GM12878 (cell line): ENCODE measurements around the gene MRC2. TPM values are rescaled to one million over a fixed set of nuclear protein-coding genes. Genes with fewer than 3 reads are reported as not detected.

Source experiments
- ATAC-seq: fragments of 200-7000 bp; cut with Tn5 transposase; 3 replicates; pipeline ENCODE4 v1.9.1; 2020; ENCODE audit warnings: mild to moderate bottlenecking, moderate library complexity
- BruUV-seq: library from RNA; stranded (reverse); fragments of 400-500 nt; replicated peaks from 2 replicates; lab custom pipeline; 2021; lab: Mats Ljungman, UMichigan
- CTCF ChIA-PET: fragments of 300-600 bp; sonication (Branson Sonifier 250); formaldehyde crosslinking; extraction: SDS; loops from one replicate; lab custom pipeline; 2021; ENCODE audit warnings: inconsistent platforms; lab: Yijun Ruan, JAX
- POLR2A ChIA-PET: fragments of 350-600 bp; formaldehyde crosslinking; extraction: SDS; loops from one replicate; lab custom pipeline; 2021; ENCODE audit warnings: inconsistent platforms; lab: Charles Lee
- RAD21 ChIA-PET: fragments of 300-600 bp; sonication (Branson Sonifier 250); formaldehyde crosslinking; loops from one replicate; lab custom pipeline; 2023; ENCODE audit warnings: antibody characterized with exemption; ENCODE audit not compliant: unreplicated experiment; lab: Charles Lee
- SMC1A ChIA-PET: fragments of 300-600 bp; sonication (Branson Sonifier 250); formaldehyde crosslinking; loops from one replicate; lab custom pipeline; 2023; ENCODE audit not compliant: unreplicated experiment, uncharacterized antibody; lab: Charles Lee
- DNase-seq: peaks from one replicate; pipeline ENCODE4 v3.0.0-alpha.2; 2011; ENCODE audit warnings: low read depth, low spot score
- FAIRE-seq: peaks from 3 replicates; lab custom pipeline; 2011; peaks lifted over from hg19 to GRCh38; lab: Jason Lieb, UNC
- H2AFZ ChIP-seq: 2 replicates; pipeline ENCODE4 v1.6.0; 2011; ENCODE audit warnings: low read depth, low read length, control low read depth; ENCODE audit not compliant: control insufficient read depth
- H3K27ac ChIP-seq: 2 replicates; pipeline ENCODE4 v1.5.1; 2011; ENCODE audit warnings: control low read depth; ENCODE audit not compliant: control insufficient read depth, insufficient read depth
- H3K27me3 ChIP-seq, 2 experiments: replicated peaks in 1 of 2; 2 replicates each; pipeline versions ENCODE4 v1.6.0 to v1.6.1; 2011; ENCODE audit warnings: low read length in 1 of 2; ENCODE audit not compliant: control insufficient read depth in 2 of 2, insufficient read depth in 2 of 2
- H3K36me3 ChIP-seq, 2 experiments: 2 replicates each; pipeline ENCODE4 v1.5.1; 2011; ENCODE audit warnings: low read length in 1 of 2; ENCODE audit not compliant: control insufficient read depth in 2 of 2, insufficient read depth in 2 of 2
- H3K4me1 ChIP-seq: 2 replicates; pipeline ENCODE4 v1.6.1; 2011; ENCODE audit warnings: mild to moderate bottlenecking, low read length, moderate library complexity, mixed read lengths; ENCODE audit not compliant: control insufficient read depth, insufficient read depth
- H3K4me2 ChIP-seq: 2 replicates; pipeline ENCODE4 v1.6.0; 2011; ENCODE audit warnings: control low read depth; ENCODE audit not compliant: control insufficient read depth, insufficient read depth
- H3K4me3 ChIP-seq: fragments of 200-600 bp; sonication (generic); 2 replicates; pipeline ENCODE4 v1.5.1; 2016
- H3K79me2 ChIP-seq: 2 replicates; pipeline ENCODE4 v1.6.0; 2011; ENCODE audit warnings: low read length; ENCODE audit not compliant: control insufficient read depth, insufficient read depth
- H3K9ac ChIP-seq: 2 replicates; pipeline ENCODE4 v1.8.0; 2011; ENCODE audit warnings: low read length, control low read depth, mixed read lengths; ENCODE audit not compliant: control insufficient read depth, insufficient read depth
- H3K9me3 ChIP-seq: replicated peaks from 3 replicates; pipeline ENCODE4 v1.5.1; 2011; ENCODE audit warnings: mild to moderate bottlenecking, low read length; ENCODE audit not compliant: control insufficient read depth, insufficient read depth
- H4K20me1 ChIP-seq: 2 replicates; pipeline ENCODE4 v1.6.0; 2011; ENCODE audit not compliant: control insufficient read depth, insufficient read depth
- HDAC6 ChIP-seq: fragments of 200-600 bp; sonication (generic); IDR thresholded peaks from one replicate; pipeline ENCODE4 v1.8.0; 2017; ENCODE audit warnings: antibody characterized with exemption; ENCODE audit not compliant: unreplicated experiment
- JUNB ChIP-seq: IDR thresholded peaks from 2 replicates; pipeline ENCODE4 v1.6.1; 2016; ENCODE audit warnings: antibody characterized with exemption, mild to moderate bottlenecking
- KLF5 ChIP-seq: fragments of 450-650 bp; IDR thresholded peaks from 2 replicates; pipeline ENCODE4 v1.6.1; 2014; ENCODE audit warnings: mild to moderate bottlenecking; ENCODE audit not compliant: partially characterized antibody
- MTA3 ChIP-seq: IDR thresholded peaks from 2 replicates; pipeline ENCODE4 v1.6.1; 2012; ENCODE audit warnings: low read length, inconsistent platforms, borderline replicate concordance
- PAX5 ChIP-seq: IDR thresholded peaks from 2 replicates; pipeline ENCODE4 v1.6.1; 2011; ENCODE audit warnings: low read depth, low read length, borderline replicate concordance
- SMC3 ChIP-seq: IDR thresholded peaks from 2 replicates; pipeline ENCODE4 v1.6.1; 2011; ENCODE audit warnings: low read length, improper control_type of control experiment, borderline replicate concordance
- STAT1 ChIP-seq: fragments of 450-650 bp; conservative IDR thresholded peaks from 2 replicates; pipeline ENCODE4 v1.6.1; 2014; ENCODE audit warnings: antibody characterized with exemption, mild to moderate bottlenecking
- SUZ12 ChIP-seq: fragments of 200-600 bp; sonication (generic); IDR thresholded peaks from one replicate; pipeline ENCODE4 v1.6.1; 2018; ENCODE audit warnings: antibody characterized with exemption, mild to moderate bottlenecking; ENCODE audit not compliant: unreplicated experiment
- TCF12 ChIP-seq: IDR thresholded peaks from 2 replicates; pipeline ENCODE4 v1.6.1; 2011; ENCODE audit warnings: low read depth, mild to moderate bottlenecking, low read length
- WGBS: methylation state at CpG from one replicate; pipeline ENCODE4 v1.1.6; 2016; ENCODE audit warnings: low lambda C conversion rate; ENCODE audit not compliant: insufficient replicate concordance, insufficient coverage; ENCODE audit errors: missing lambda C conversion rate; 5-methylcytosine and 5-hydroxymethylcytosine counted together
- in situ Hi-C: fragments of 300-500 bp; cut with MboI; formaldehyde crosslinking; loops from 9 replicates; pipeline ENCODE4 v1.14.3; 2018; ENCODE audit warnings: mixed read lengths
- intact Hi-C: fragments of 100-400 bp; cut with micrococcal nuclease; formaldehyde crosslinking; loops from one replicate; pipeline ENCODE4 v1.14.2; 2022; ENCODE audit not compliant: unreplicated experiment
- polyA plus RNA-seq, 11 experiments: library from polyadenylated mRNA; depleted of rRNA in 4 of 11; unstranded in 6 of 11; stranded (reverse) in 5 of 11; fragments of >200 nt; fragmentation: Nextera tagmentation in 4 of 11; fragmentation: Illumina TruSeq in 1 of 11; extraction: Ambion mirVana in 4 of 11; extraction: Trizol in 1 of 11; gene quantifications; 1 replicate in 1 of 11; 2 replicates in 10 of 11; pipeline versions ENCODE4 v1.2.1 to v1.2.3, GENCODE V29; 2011 to 2016; ENCODE audit warnings: inconsistent platforms in 2 of 11, missing spikeins in 2 of 11, low read depth in 1 of 11
- total RNA-seq, 4 experiments: library from RNA; depleted of rRNA in 3 of 4; stranded (reverse); fragments of >200 nt in 3 of 4; fragmentation: Illumina TruSeq in 1 of 4; extraction: Trizol in 1 of 4; gene quantifications; 2 replicates each; pipeline versions ENCODE4 v1.2.1 to v1.2.3, GENCODE V29; 2013 to 2021
- TF ChIP-seq, protein P1 (sequence below): IDR thresholded peaks from 2 replicates; pipeline ENCODE4 v1.6.1; 2012; ENCODE audit warnings: low read depth, low read length, improper control_type of control experiment
- TF ChIP-seq, protein P2 (sequence below): fragments of 450-650 bp; IDR thresholded peaks from 2 replicates; pipeline ENCODE4 v1.6.1; 2017; ENCODE audit warnings: mild to moderate bottlenecking, moderate library complexity

Gene MRC2
- total and polyA plus RNA-seq, 10 of the 15 experiments (the other 5 are each of a cell fraction or from before 2014, with no cell fraction given): 0.04 to 0.96 (median 0.30) TPM; not detected in 1

DNA sequence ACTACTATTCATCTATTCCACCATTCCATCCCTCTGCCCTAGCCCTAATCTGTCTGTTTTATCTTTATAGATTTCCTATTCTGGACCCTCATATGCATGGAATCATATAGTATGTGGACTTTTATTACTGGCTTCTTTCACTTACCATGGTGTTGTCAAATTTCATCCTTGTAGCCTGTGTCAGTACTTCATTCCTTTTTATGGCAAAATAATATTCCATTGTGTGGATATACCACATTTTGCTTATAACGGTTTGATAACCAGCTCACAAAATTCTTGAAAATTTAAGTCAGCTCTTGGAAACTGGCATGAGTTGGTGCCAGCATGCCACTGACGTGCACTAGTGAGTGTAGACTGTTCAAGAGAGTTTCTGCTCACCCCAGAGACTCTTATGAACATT, 30.3 kb upstream of the MRC2 start:
- POLR2A ChIA-PET: no interaction called here
- Histone ChIP-seq H3K9ac (no peak overlapping the region), H3K4me2 (no peak overlapping the region), H3K9me3 (no peaks in the 10 kb centered on the region; the same call in 1 of the 3 replicates), H3K4me1 (no peaks in the 10 kb centered on the region), H4K20me1 (no peaks in the 10 kb centered on the region), H3K4me3 (no peak overlapping the region), H3K79me2 (no peaks in the 10 kb centered on the region), H3K36me3 (peaks cover 7% of the 10 kb centered on the region in 2 experiments), H3K27me3 (no peaks in the 10 kb centered on the region), H3K27ac (no peak overlapping the region), H2AFZ (no peak overlapping the region)
- WGBS: 97% methylated on average over 2 of the region's 2 CpGs
- DNase-seq (no peak), FAIRE-seq (no peak), ATAC-seq (no peak)
- intact Hi-C loops (no loop called here), in situ Hi-C loops (no loop called here)
- no TSS peak for BruUV-seq
- CTCF ChIA-PET: no interaction called here
- RAD21 ChIA-PET: no interaction called here
- SMC1A ChIA-PET: no interaction called here
- TF ChIP-seq PAX5: no peak
- no peak for TF ChIP-seq HDAC6
- no peak for TF ChIP-seq STAT1
- no peak for TF ChIP-seq SUZ12
- TF ChIP-seq KLF5: no peak
- TF ChIP-seq, protein P1, sequence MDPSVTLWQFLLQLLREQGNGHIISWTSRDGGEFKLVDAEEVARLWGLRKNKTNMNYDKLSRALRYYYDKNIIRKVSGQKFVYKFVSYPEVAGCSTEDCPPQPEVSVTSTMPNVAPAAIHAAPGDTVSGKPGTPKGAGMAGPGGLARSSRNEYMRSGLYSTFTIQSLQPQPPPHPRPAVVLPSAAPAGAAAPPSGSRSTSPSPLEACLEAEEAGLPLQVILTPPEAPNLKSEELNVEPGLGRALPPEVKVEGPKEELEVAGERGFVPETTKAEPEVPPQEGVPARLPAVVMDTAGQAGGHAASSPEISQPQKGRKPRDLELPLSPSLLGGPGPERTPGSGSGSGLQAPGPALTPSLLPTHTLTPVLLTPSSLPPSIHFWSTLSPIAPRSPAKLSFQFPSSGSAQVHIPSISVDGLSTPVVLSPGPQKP: no peak
- TF ChIP-seq TCF12: no peak
- TF ChIP-seq JUNB: no peak
- TF ChIP-seq SMC3: no peak
- TF ChIP-seq, protein P2, sequence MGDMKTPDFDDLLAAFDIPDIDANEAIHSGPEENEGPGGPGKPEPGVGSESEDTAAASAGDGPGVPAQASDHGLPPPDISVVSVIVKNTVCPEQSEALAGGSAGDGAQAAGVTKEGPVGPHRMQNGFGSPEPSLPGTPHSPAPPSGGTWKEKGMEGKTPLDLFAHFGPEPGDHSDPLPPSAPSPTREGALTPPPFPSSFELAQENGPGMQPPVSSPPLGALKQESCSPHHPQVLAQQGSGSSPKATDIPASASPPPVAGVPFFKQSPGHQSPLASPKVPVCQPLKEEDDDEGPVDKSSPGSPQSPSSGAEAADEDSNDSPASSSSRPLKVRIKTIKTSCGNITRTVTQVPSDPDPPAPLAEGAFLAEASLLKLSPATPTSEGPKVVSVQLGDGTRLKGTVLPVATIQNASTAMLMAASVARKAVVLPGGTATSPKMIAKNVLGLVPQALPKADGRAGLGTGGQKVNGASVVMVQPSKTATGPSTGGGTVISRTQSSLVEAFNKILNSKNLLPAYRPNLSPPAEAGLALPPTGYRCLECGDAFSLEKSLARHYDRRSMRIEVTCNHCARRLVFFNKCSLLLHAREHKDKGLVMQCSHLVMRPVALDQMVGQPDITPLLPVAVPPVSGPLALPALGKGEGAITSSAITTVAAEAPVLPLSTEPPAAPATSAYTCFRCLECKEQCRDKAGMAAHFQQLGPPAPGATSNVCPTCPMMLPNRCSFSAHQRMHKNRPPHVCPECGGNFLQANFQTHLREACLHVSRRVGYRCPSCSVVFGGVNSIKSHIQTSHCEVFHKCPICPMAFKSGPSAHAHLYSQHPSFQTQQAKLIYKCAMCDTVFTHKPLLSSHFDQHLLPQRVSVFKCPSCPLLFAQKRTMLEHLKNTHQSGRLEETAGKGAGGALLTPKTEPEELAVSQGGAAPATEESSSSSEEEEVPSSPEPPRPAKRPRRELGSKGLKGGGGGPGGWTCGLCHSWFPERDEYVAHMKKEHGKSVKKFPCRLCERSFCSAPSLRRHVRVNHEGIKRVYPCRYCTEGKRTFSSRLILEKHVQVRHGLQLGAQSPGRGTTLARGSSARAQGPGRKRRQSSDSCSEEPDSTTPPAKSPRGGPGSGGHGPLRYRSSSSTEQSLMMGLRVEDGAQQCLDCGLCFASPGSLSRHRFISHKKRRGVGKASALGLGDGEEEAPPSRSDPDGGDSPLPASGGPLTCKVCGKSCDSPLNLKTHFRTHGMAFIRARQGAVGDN: no peak
- no peak for TF ChIP-seq MTA3
